Mesenchymal stem cell (in vitro differentiated cells and primary cell): ENCODE results near the gene CIB2.
"Not testable (repeated sequence)": the region's sequence is repeated elsewhere in the genome, so short reads cannot be mapped to it uniquely, and the experiment has no call there.

Experiments
- DNase-seq: peaks from one replicate; pipeline ENCODE4 v3.0.0-alpha.2; 2013
- H2AFZ ChIP-seq: one replicate; pipeline ENCODE4 v1.6.1; 2013; ENCODE audit warnings: low read depth, mild to moderate bottlenecking, control low read depth, inconsistent platforms, low read length, moderate library complexity
- H2AK5ac ChIP-seq: 2 replicates; pipeline ENCODE4 v1.6.1; 2013; ENCODE audit warnings: low read length, moderate library complexity, mild to moderate bottlenecking, inconsistent platforms; ENCODE audit not compliant: severe bottlenecking
- H2BK120ac ChIP-seq: one replicate; pipeline ENCODE4 v1.6.1; 2013; ENCODE audit warnings: low read depth, mild to moderate bottlenecking, inconsistent platforms, low read length, moderate library complexity
- H2BK12ac ChIP-seq, 2 experiments: one replicate each; pipeline ENCODE4 v1.6.1; 2013; ENCODE audit warnings: inconsistent platforms in 2 of 2, low read length in 2 of 2, mild to moderate bottlenecking in 2 of 2, moderate library complexity in 2 of 2, control low read depth in 1 of 2
- H2BK15ac ChIP-seq: one replicate; pipeline ENCODE4 v1.6.1; 2013; ENCODE audit warnings: mild to moderate bottlenecking, low read depth, inconsistent platforms; ENCODE audit not compliant: poor library complexity, severe bottlenecking
- H2BK5ac ChIP-seq: 2 replicates; pipeline ENCODE4 v1.6.1; 2013; ENCODE audit warnings: low read depth, mild to moderate bottlenecking, low read length, control low read depth, inconsistent platforms; ENCODE audit not compliant: poor library complexity, severe bottlenecking
- H3K14ac ChIP-seq, 2 experiments: one replicate each; pipeline ENCODE4 v1.6.1; 2013; ENCODE audit warnings: inconsistent platforms in 2 of 2, low read length in 2 of 2, control low read depth in 1 of 2, mild to moderate bottlenecking in 1 of 2, moderate library complexity in 1 of 2
- H3K18ac ChIP-seq, 2 experiments: one replicate each; pipeline ENCODE4 v1.6.1; 2013; ENCODE audit warnings: inconsistent platforms in 2 of 2, low read length in 2 of 2, control low read depth in 1 of 2, low read depth in 1 of 2, mild to moderate bottlenecking in 1 of 2
- H3K23ac ChIP-seq, 2 experiments: one replicate each; pipeline ENCODE4 v1.6.1; 2013; ENCODE audit warnings: inconsistent platforms in 2 of 2, low read length in 2 of 2, mild to moderate bottlenecking in 2 of 2, moderate library complexity in 2 of 2, control low read depth in 1 of 2
- H3K27ac ChIP-seq: 2 replicates; pipeline ENCODE4 v1.5.1; 2013; ENCODE audit warnings: mild to moderate bottlenecking, moderate library complexity, low read length, control low read depth, inconsistent platforms; ENCODE audit not compliant: poor library complexity, severe bottlenecking
- H3K27me3 ChIP-seq, 2 experiments: 2 replicates each; pipeline versions ENCODE4 v1.6.1 to v1.7.0; 2013; ENCODE audit warnings: low read length in 2 of 2, mild to moderate bottlenecking in 2 of 2, moderate library complexity in 2 of 2, control low read depth in 1 of 2, inconsistent platforms in 1 of 2; ENCODE audit not compliant: control insufficient read depth in 1 of 2, insufficient read depth in 1 of 2
- H3K36me3 ChIP-seq, 2 experiments: 2 replicates each; pipeline versions ENCODE4 v1.6.1 to v1.7.0; 2013; ENCODE audit warnings: low read length in 2 of 2, control low read depth in 1 of 2, inconsistent platforms in 1 of 2, low read depth in 1 of 2, mild to moderate bottlenecking in 1 of 2; ENCODE audit not compliant: insufficient read depth in 2 of 2, control insufficient read depth in 1 of 2
- H3K4ac ChIP-seq, 2 experiments: one replicate each; pipeline ENCODE4 v1.6.1; 2013; ENCODE audit warnings: inconsistent platforms in 2 of 2, low read length in 2 of 2, mild to moderate bottlenecking in 2 of 2, moderate library complexity in 2 of 2, control low read depth in 1 of 2, low read depth in 1 of 2
- H3K4me1 ChIP-seq: 2 replicates; pipeline ENCODE4 v1.6.1; 2013; ENCODE audit warnings: low read depth, low read length, control low read depth; ENCODE audit not compliant: control insufficient read depth, insufficient read depth
- H3K4me2 ChIP-seq: 2 replicates; pipeline ENCODE4 v1.6.1; 2013; ENCODE audit warnings: low read length, mild to moderate bottlenecking, inconsistent platforms; ENCODE audit not compliant: poor library complexity, severe bottlenecking
- H3K4me3 ChIP-seq, 2 experiments: 2 replicates each; pipeline versions ENCODE4 v1.5.1 to v1.7.0; 2013; ENCODE audit warnings: low read length in 2 of 2, mild to moderate bottlenecking in 2 of 2, control low read depth in 1 of 2, low read depth in 1 of 2; ENCODE audit not compliant: insufficient read depth in 1 of 2
- H3K79me1 ChIP-seq: replicated peaks from 2 replicates; pipeline ENCODE4 v1.6.1; 2013; ENCODE audit warnings: mild to moderate bottlenecking, control low read depth, low read length, inconsistent platforms; ENCODE audit not compliant: poor library complexity, severe bottlenecking
- H3K9ac ChIP-seq: 2 replicates; pipeline ENCODE4 v1.7.0; 2013; ENCODE audit warnings: mild to moderate bottlenecking, low read length, moderate library complexity
- H3K9me3 ChIP-seq: 2 replicates; pipeline ENCODE4 v1.7.0; 2013; ENCODE audit warnings: mild to moderate bottlenecking, low read length; ENCODE audit not compliant: control insufficient read depth
- H4K8ac ChIP-seq: one replicate; pipeline ENCODE4 v1.6.1; 2013; ENCODE audit warnings: inconsistent platforms, mild to moderate bottlenecking, low read length, moderate library complexity
- H4K91ac ChIP-seq: one replicate; pipeline ENCODE4 v1.6.1; 2013; ENCODE audit warnings: mild to moderate bottlenecking, low read length, inconsistent platforms
- WGBS: methylation state at CpG from one replicate; pipeline ENCODE4 v1.1.7; 2013; ENCODE audit warnings: mixed read lengths; 5-methylcytosine and 5-hydroxymethylcytosine counted together

CIB2 gene

GRCh38 chr15:78155355-78155939 lies 24.2 kb upstream of the CIB2 start:
- H3K9me3 ChIP-seq: no peaks in the 10 kb centered on the region
- H2BK15ac ChIP-seq: no peak overlapping the region
- H3K9ac ChIP-seq: peak overlapping the region; percentile 5
- H2AK5ac ChIP-seq: no peak overlapping the region
- DNase-seq: no peak
- WGBS: 100% methylated on average over 3 of the region's 4 CpGs
- no peaks in the 10 kb centered on the region for H3K27me3 ChIP-seq
- no peak overlapping the region for H3K18ac ChIP-seq
- peaks cover 16% of the 10 kb centered on the region for H3K79me1 ChIP-seq
- no peak overlapping the region for H3K27ac ChIP-seq
- H3K4ac ChIP-seq: no peak overlapping the region
- no peak overlapping the region for H2AFZ ChIP-seq
- H2BK5ac ChIP-seq: no peak overlapping the region
- no peaks in the 10 kb centered on the region for H3K4me1 ChIP-seq
- H2BK120ac ChIP-seq: no peak overlapping the region
- no peak overlapping the region for H4K91ac ChIP-seq
- no peak overlapping the region for H4K8ac ChIP-seq
- H3K4me3 ChIP-seq: no peak overlapping the region
- peaks cover 11 to 26% of the 10 kb centered on the region in 2 experiments for H3K36me3 ChIP-seq
- H2BK12ac ChIP-seq: no peak overlapping the region
- no peak overlapping the region for H3K14ac ChIP-seq
- H3K23ac ChIP-seq: no peak overlapping the region
- H3K4me2 ChIP-seq: no peak overlapping the region

- H3K79me1 ChIP-seq: peaks cover 16% of the 10 kb centered on the region
These were observed 23.7 kb upstream of the CIB2 start for GRCh38 chr15:78154955-78155354.

GRCh38 chr15:78151075-78151474 lies 19.8 kb upstream of the CIB2 start:
- H2BK5ac ChIP-seq, H2BK120ac ChIP-seq, H3K23ac ChIP-seq, H3K14ac ChIP-seq, H3K36me3 ChIP-seq, H4K8ac ChIP-seq, H3K18ac ChIP-seq, H3K4me3 ChIP-seq, H3K4ac ChIP-seq, H3K27me3 ChIP-seq, H3K27ac ChIP-seq, H2AK5ac ChIP-seq, DNase-seq, H2BK15ac ChIP-seq, H4K91ac ChIP-seq, H3K9me3 ChIP-seq, H2BK12ac ChIP-seq, H2AFZ ChIP-seq, H3K4me1 ChIP-seq, H3K4me2 ChIP-seq: not testable (repeated sequence)
- WGBS: 95% methylated on average over 8 of the region's 8 CpGs
- H3K79me1 ChIP-seq: peaks cover 20% of the 10 kb centered on the region
- H3K9ac ChIP-seq: peak overlapping the region; percentile 87

More at GRCh38 chr15:78154955-78155354, 23.7 kb upstream of the CIB2 start:
- no peak overlapping the region for H3K4me3 ChIP-seq
- H3K27me3 ChIP-seq: no peaks in the 10 kb centered on the region
- no peak overlapping the region for H2BK120ac ChIP-seq
- no peak overlapping the region for H2BK5ac ChIP-seq
- no peak overlapping the region for H3K4me2 ChIP-seq
- 100% methylated on average over 2 of the region's 3 CpGs for WGBS
- no peak overlapping the region for H3K4ac ChIP-seq
- H3K23ac ChIP-seq: no peak overlapping the region
- no peak for DNase-seq
- H3K9me3 ChIP-seq: no peaks in the 10 kb centered on the region
- no peak overlapping the region for H2BK15ac ChIP-seq
- no peak overlapping the region for H2AK5ac ChIP-seq
- H3K9ac ChIP-seq: peak overlapping the region; percentile 5
- no peak overlapping the region for H4K8ac ChIP-seq
- no peak overlapping the region for H2AFZ ChIP-seq
- H2BK12ac ChIP-seq: no peak overlapping the region
- H3K36me3 ChIP-seq: peaks cover 10 to 22% of the 10 kb centered on the region in 2 experiments
- no peaks in the 10 kb centered on the region for H3K4me1 ChIP-seq
- no peak overlapping the region for H3K27ac ChIP-seq
- H4K91ac ChIP-seq: no peak overlapping the region
- no peak overlapping the region for H3K18ac ChIP-seq
- no peak overlapping the region for H3K14ac ChIP-seq

- H3K14ac ChIP-seq: peak overlapping the region in 1 of 2 experiments; percentile 95
- H2AK5ac ChIP-seq: no peak overlapping the region
- peak overlapping the region; percentile 81 to 87 for H3K4me3 ChIP-seq
- peaks cover 20% of the 10 kb centered on the region for H3K79me1 ChIP-seq
- H2BK12ac ChIP-seq: no peak overlapping the region
- H4K8ac ChIP-seq: peak overlapping the region; percentile 31
- peak overlapping the region; percentile 68 to 71 for H3K4ac ChIP-seq
- peaks cover 5% of the 10 kb centered on the region for H3K4me1 ChIP-seq
- peak overlapping the region; percentile 29 for H4K91ac ChIP-seq
- H3K4me2 ChIP-seq: peak overlapping the region; percentile 93
- peak overlapping the region; percentile 87 for H3K9ac ChIP-seq
- H2AFZ ChIP-seq: peak overlapping the region; percentile 72
- H2BK5ac ChIP-seq: no peak overlapping the region
- 8% methylated on average over 18 of the region's 20 CpGs for WGBS
- H2BK15ac ChIP-seq: no peak overlapping the region
- H3K23ac ChIP-seq: no peak overlapping the region
- no peaks in the 10 kb centered on the region for H3K36me3 ChIP-seq
- no peaks in the 10 kb centered on the region for H3K27me3 ChIP-seq
- no peak overlapping the region for H3K18ac ChIP-seq
- H3K27ac ChIP-seq: no peak overlapping the region
- H2BK120ac ChIP-seq: peak overlapping the region; percentile 54
- DNase-seq: peak; percentile 28
- no peaks in the 10 kb centered on the region for H3K9me3 ChIP-seq
These were observed 18.8 kb upstream of the CIB2 start for GRCh38 chr15:78149805-78150751.
